ENCODE results near the gene MPRIP. TPM values are rescaled to one million over a fixed set of nuclear protein-coding genes. Genes with fewer than 3 reads are reported as not detected.

The MPRIP gene
- total and polyA plus RNA-seq, 2 donors (not counting 1 experiment from before 2014, with no cell fraction given): 130 to 299 TPM

DNA sequence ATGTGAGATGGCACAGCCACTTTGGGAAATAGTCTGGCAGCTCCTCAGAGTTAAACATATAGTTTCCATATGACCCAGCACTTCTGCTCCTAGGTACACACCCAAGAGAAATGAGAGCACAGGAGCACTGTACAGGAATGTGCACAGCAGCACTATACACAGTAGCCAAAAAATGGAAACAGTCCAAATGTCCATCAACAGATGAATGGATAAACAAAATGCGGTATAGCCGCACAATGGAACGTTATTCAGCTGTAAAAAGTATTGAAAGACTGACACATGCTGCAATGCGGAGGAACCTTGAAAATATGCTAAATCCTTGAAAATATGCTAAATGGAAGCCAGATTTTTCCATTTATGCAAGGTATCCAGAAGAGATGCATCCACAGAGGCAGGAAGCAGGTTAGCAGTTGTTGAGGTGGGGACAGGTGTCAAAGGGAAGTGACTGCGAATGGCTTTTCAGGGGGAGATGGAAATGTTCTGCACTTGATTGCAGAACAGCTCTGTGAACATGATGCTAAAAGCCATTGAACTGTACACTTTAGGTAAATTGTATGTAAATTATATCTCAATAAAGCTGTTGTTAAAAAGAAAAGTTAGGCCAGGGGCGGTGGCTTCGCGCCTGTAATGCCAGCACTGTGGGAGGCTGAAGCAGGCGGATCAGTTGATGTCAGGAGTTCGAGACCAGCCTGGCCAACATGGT lies 80.7 kb downstream of the MPRIP start:
- Histone ChIP-seq H3K4me3 (ENCODE audit: control extremely low read depth in 1 of 5, extremely low read depth in 1 of 5, insufficient read depth in 1 of 5, low read depth in 2 of 5, low read length in 4 of 5) (no peak overlapping the region), H2AFZ (ENCODE audit: insufficient read depth, low read depth, low read length, poor library complexity, severe bottlenecking) (no peak overlapping the region), H3K9me3 (ENCODE audit: control extremely low read depth in 1 of 3, control insufficient read depth in 2 of 3, insufficient read depth in 1 of 3, low read length in 2 of 3) (no peaks in the 10 kb centered on the region), H3K4me2 (replicated peaks; ENCODE audit: low read depth, low read length, poor library complexity, severe bottlenecking) (peak overlapping the region; percentile 32), H3K9ac (ENCODE audit: low read length) (no peak overlapping the region), H3K4me1 (ENCODE audit: control insufficient read depth in 2 of 2, insufficient read depth in 2 of 2, low read length in 2 of 2) (peaks cover 54 to 63% of the 10 kb centered on the region in 2 donors), H3K27me3 (replicated peaks in 1 of 4; ENCODE audit: control extremely low read depth in 1 of 4, control insufficient read depth in 3 of 4, insufficient read depth in 4 of 4, low read length in 3 of 4) (no peaks in the 10 kb centered on the region), H3K27ac (ENCODE audit: low read length in 2 of 2) (no peak overlapping the region), H3K79me2 (ENCODE audit: control insufficient read depth, insufficient read depth, low read length) (peaks cover 94% of the 10 kb centered on the region), H3K36me3 (replicated peaks in 1 of 2; ENCODE audit: control extremely low read depth in 1 of 2, control insufficient read depth in 1 of 2, extremely low read depth in 1 of 2, insufficient read depth in 2 of 2, low read length in 1 of 2) (peaks cover 0 to 19% of the 10 kb centered on the region in 2 experiments), H4K20me1 (ENCODE audit: control insufficient read depth, insufficient read depth, low read length, poor library complexity, severe bottlenecking) (peaks cover 99% of the 10 kb centered on the region)
- ChIA-PET CTCF (interaction anchor here (1.6 kb wide), 1 partner anchor 18 kb away, joined by 3 read pairs; no protein-coding TSS in a partner anchor), POLR2A (no interaction called here)
- no peak for TF ChIP-seq EZH2 (IDR thresholded peaks at IDR 0.05; ENCODE audit: borderline replicate concordance, insufficient read depth, low read depth, low read length, poor library complexity, severe bottlenecking)
- TF ChIP-seq CTCF (IDR thresholded peaks at IDR 0.05): no peak
- DNase-seq: no peak
- ATAC-seq (ENCODE audit: low read depth): no peak
- no peak overlapping the region for H3K4me3 Mint-ChIP-seq
- peak overlapping the region; percentile 34 for H3K27ac Mint-ChIP-seq
- no peaks in the 10 kb centered on the region for H3K9me3 Mint-ChIP-seq (ENCODE audit: insufficient read depth)
- peaks cover 79% of the 10 kb centered on the region for H3K4me1 Mint-ChIP-seq
- intact Hi-C loops (cut with micrococcal nuclease): no loop called here
- WGBS (ENCODE audit: insufficient coverage): 75% methylated on average over 8 of the region's 10 CpGs
- H3K27me3 Mint-ChIP-seq: no peaks in the 10 kb centered on the region

GRCh38 chr17:17124341-17124740 lies 82.1 kb downstream of the MPRIP start:
- Histone ChIP-seq H2AFZ (ENCODE audit: insufficient read depth, low read depth, low read length, poor library complexity, severe bottlenecking) (no peak overlapping the region), H3K9me3 (ENCODE audit: control extremely low read depth in 1 of 3, control insufficient read depth in 2 of 3, insufficient read depth in 1 of 3, low read length in 2 of 3) (no peaks in the 10 kb centered on the region), H3K4me2 (replicated peaks; ENCODE audit: low read depth, low read length, poor library complexity, severe bottlenecking) (no peak overlapping the region), H4K20me1 (ENCODE audit: control insufficient read depth, insufficient read depth, low read length, poor library complexity, severe bottlenecking) (peaks cover 95% of the 10 kb centered on the region), H3K27me3 (replicated peaks in 1 of 4; ENCODE audit: control extremely low read depth in 1 of 4, control insufficient read depth in 3 of 4, insufficient read depth in 4 of 4, low read length in 3 of 4) (no peaks in the 10 kb centered on the region), H3K9ac (ENCODE audit: low read length) (no peak overlapping the region), H3K4me1 (ENCODE audit: control insufficient read depth in 2 of 2, insufficient read depth in 2 of 2, low read length in 2 of 2) (peaks cover 41 to 49% of the 10 kb centered on the region in 2 donors), H3K27ac (ENCODE audit: low read length in 2 of 2) (no peak overlapping the region), H3K36me3 (replicated peaks in 1 of 2; ENCODE audit: control extremely low read depth in 1 of 2, control insufficient read depth in 1 of 2, extremely low read depth in 1 of 2, insufficient read depth in 2 of 2, low read length in 1 of 2) (peaks cover 0 to 33% of the 10 kb centered on the region in 2 experiments), H3K79me2 (ENCODE audit: control insufficient read depth, insufficient read depth, low read length) (peaks cover 85% of the 10 kb centered on the region), H3K4me3 (ENCODE audit: control extremely low read depth in 1 of 5, extremely low read depth in 1 of 5, insufficient read depth in 1 of 5, low read depth in 2 of 5, low read length in 4 of 5) (no peak overlapping the region)
- Mint-ChIP-seq H3K4me3 (no peak overlapping the region), H3K4me1 (peaks cover 65% of the 10 kb centered on the region), H3K27ac (no peak overlapping the region), H3K9me3 (ENCODE audit: insufficient read depth) (no peaks in the 10 kb centered on the region), H3K27me3 (no peaks in the 10 kb centered on the region)
- WGBS (ENCODE audit: insufficient coverage): 100% methylated on average over 1 of the region's 3 CpGs
- ChIA-PET CTCF (no interaction called here), POLR2A (no interaction called here)
- DNase-seq: no peak
- ATAC-seq (ENCODE audit: low read depth): no peak
- TF ChIP-seq EZH2 (IDR thresholded peaks at IDR 0.05; ENCODE audit: borderline replicate concordance, insufficient read depth, low read depth, low read length, poor library complexity, severe bottlenecking) (no peak), CTCF (IDR thresholded peaks at IDR 0.05) (no peak)
- intact Hi-C loops (cut with micrococcal nuclease): no loop called here
